GM12878 (cell line): ENCODE data around the gene NHEJ1. TPM values are rescaled to one million over a fixed set of nuclear protein-coding genes. Genes with fewer than 3 reads are reported as not detected.

Experiments
- ATAC-seq: fragments of 200-7000 bp; cut with Tn5 transposase; 3 replicates; pipeline ENCODE4 v1.9.1; 2020; ENCODE audit warnings: mild to moderate bottlenecking, moderate library complexity
- BruUV-seq: library from RNA; stranded (reverse); fragments of 400-500 nt; replicated peaks from 2 replicates; lab custom pipeline; 2021; lab: Mats Ljungman, UMichigan
- CTCF ChIA-PET: fragments of 300-600 bp; sonication (Branson Sonifier 250); formaldehyde crosslinking; extraction: SDS; loops from one replicate; lab custom pipeline; 2021; ENCODE audit warnings: inconsistent platforms; lab: Yijun Ruan, JAX
- POLR2A ChIA-PET: fragments of 350-600 bp; formaldehyde crosslinking; extraction: SDS; loops from one replicate; lab custom pipeline; 2021; ENCODE audit warnings: inconsistent platforms; lab: Charles Lee
- RAD21 ChIA-PET: fragments of 300-600 bp; sonication (Branson Sonifier 250); formaldehyde crosslinking; loops from one replicate; lab custom pipeline; 2023; ENCODE audit warnings: antibody characterized with exemption; ENCODE audit not compliant: unreplicated experiment; lab: Charles Lee
- SMC1A ChIA-PET: fragments of 300-600 bp; sonication (Branson Sonifier 250); formaldehyde crosslinking; loops from one replicate; lab custom pipeline; 2023; ENCODE audit not compliant: unreplicated experiment, uncharacterized antibody; lab: Charles Lee
- DNase-seq: peaks from one replicate; pipeline ENCODE4 v3.0.0-alpha.2; 2011; ENCODE audit warnings: low read depth, low spot score
- FAIRE-seq: peaks from 3 replicates; lab custom pipeline; 2011; peaks lifted over from hg19 to GRCh38; lab: Jason Lieb, UNC
- H2AFZ ChIP-seq: 2 replicates; pipeline ENCODE4 v1.6.0; 2011; ENCODE audit warnings: low read depth, low read length, control low read depth; ENCODE audit not compliant: control insufficient read depth
- H3K27ac ChIP-seq: 2 replicates; pipeline ENCODE4 v1.5.1; 2011; ENCODE audit warnings: control low read depth; ENCODE audit not compliant: control insufficient read depth, insufficient read depth
- H3K27me3 ChIP-seq, 2 experiments: replicated peaks in 1 of 2; 2 replicates each; pipeline versions ENCODE4 v1.6.0 to v1.6.1; 2011; ENCODE audit warnings: low read length in 1 of 2; ENCODE audit not compliant: control insufficient read depth in 2 of 2, insufficient read depth in 2 of 2
- H3K36me3 ChIP-seq, 2 experiments: 2 replicates each; pipeline ENCODE4 v1.5.1; 2011; ENCODE audit warnings: low read length in 1 of 2; ENCODE audit not compliant: control insufficient read depth in 2 of 2, insufficient read depth in 2 of 2
- H3K4me1 ChIP-seq: 2 replicates; pipeline ENCODE4 v1.6.1; 2011; ENCODE audit warnings: mild to moderate bottlenecking, low read length, moderate library complexity, mixed read lengths; ENCODE audit not compliant: control insufficient read depth, insufficient read depth
- H3K4me2 ChIP-seq: 2 replicates; pipeline ENCODE4 v1.6.0; 2011; ENCODE audit warnings: control low read depth; ENCODE audit not compliant: control insufficient read depth, insufficient read depth
- H3K4me3 ChIP-seq: fragments of 200-600 bp; sonication (generic); 2 replicates; pipeline ENCODE4 v1.5.1; 2016
- H3K79me2 ChIP-seq: 2 replicates; pipeline ENCODE4 v1.6.0; 2011; ENCODE audit warnings: low read length; ENCODE audit not compliant: control insufficient read depth, insufficient read depth
- H3K9ac ChIP-seq: 2 replicates; pipeline ENCODE4 v1.8.0; 2011; ENCODE audit warnings: low read length, control low read depth, mixed read lengths; ENCODE audit not compliant: control insufficient read depth, insufficient read depth
- H3K9me3 ChIP-seq: replicated peaks from 3 replicates; pipeline ENCODE4 v1.5.1; 2011; ENCODE audit warnings: mild to moderate bottlenecking, low read length; ENCODE audit not compliant: control insufficient read depth, insufficient read depth
- H4K20me1 ChIP-seq: 2 replicates; pipeline ENCODE4 v1.6.0; 2011; ENCODE audit not compliant: control insufficient read depth, insufficient read depth
- BMI1 ChIP-seq: fragments of 450-650 bp; IDR thresholded peaks from 2 replicates; pipeline ENCODE4 v1.6.1; 2016; ENCODE audit warnings: mild to moderate bottlenecking, moderate library complexity, borderline replicate concordance
- CBFB ChIP-seq: IDR thresholded peaks from 2 replicates; pipeline ENCODE4 v1.6.1; 2016; ENCODE audit warnings: antibody characterized with exemption, low read depth
- CBX3 ChIP-seq: fragments of 200-600 bp; sonication (generic); IDR thresholded peaks from 2 replicates; pipeline ENCODE4 v1.6.1; 2016; ENCODE audit warnings: low read depth, borderline replicate concordance
- CEBPB ChIP-seq, 2 experiments: fragments of 150-350 bp in 1 of 2; IDR thresholded peaks; 2 replicates each; pipeline ENCODE4 v1.6.1; 2012 to 2014; ENCODE audit warnings: low read depth in 2 of 2, low read length in 2 of 2, borderline replicate concordance in 1 of 2, inconsistent platforms in 1 of 2
- JUNB ChIP-seq: IDR thresholded peaks from 2 replicates; pipeline ENCODE4 v1.6.1; 2016; ENCODE audit warnings: antibody characterized with exemption, mild to moderate bottlenecking
- KAT2A ChIP-seq: conservative IDR thresholded peaks from 2 replicates; pipeline ENCODE4 v1.6.1; 2011; ENCODE audit warnings: low read depth, low read length; ENCODE audit not compliant: control insufficient read depth
- MEF2B ChIP-seq: fragments of 450-650 bp; IDR thresholded peaks from 2 replicates; pipeline ENCODE4 v1.6.1; 2018; ENCODE audit warnings: mild to moderate bottlenecking, moderate library complexity; ENCODE audit not compliant: partially characterized antibody, poor library complexity, severe bottlenecking
- NRF1 ChIP-seq: conservative IDR thresholded peaks from 2 replicates; pipeline ENCODE4 v1.6.1; 2011; ENCODE audit warnings: mild to moderate bottlenecking, low read depth, low read length, improper control_type of control experiment
- PBX3 ChIP-seq: IDR thresholded peaks from 2 replicates; pipeline ENCODE4 v1.6.1; 2011; ENCODE audit warnings: mild to moderate bottlenecking, low read depth, low read length, moderate library complexity; ENCODE audit not compliant: insufficient replicate concordance
- RCOR1 ChIP-seq: conservative IDR thresholded peaks from 2 replicates; pipeline ENCODE4 v1.6.1; 2012; ENCODE audit warnings: low read depth, low read length, improper control_type of control experiment
- SIN3A ChIP-seq: IDR thresholded peaks from 2 replicates; pipeline ENCODE4 v1.6.1; 2012; ENCODE audit warnings: low read depth, low read length, improper control_type of control experiment
- SMC3 ChIP-seq: IDR thresholded peaks from 2 replicates; pipeline ENCODE4 v1.6.1; 2011; ENCODE audit warnings: low read length, improper control_type of control experiment, borderline replicate concordance
- SP1 ChIP-seq: IDR thresholded peaks from one replicate; pipeline ENCODE4 v1.6.1; 2011; ENCODE audit warnings: low read depth, low read length
- TAF1 ChIP-seq: IDR thresholded peaks from 2 replicates; pipeline ENCODE4 v1.6.1; 2011; ENCODE audit warnings: mild to moderate bottlenecking, low read depth, low read length, borderline replicate concordance
- TCF12 ChIP-seq: IDR thresholded peaks from 2 replicates; pipeline ENCODE4 v1.6.1; 2011; ENCODE audit warnings: low read depth, mild to moderate bottlenecking, low read length
- ZNF592 ChIP-seq: fragments of 450-650 bp; IDR thresholded peaks from 2 replicates; pipeline ENCODE4 v1.6.1; 2017; ENCODE audit warnings: mild to moderate bottlenecking, moderate library complexity
- WGBS: methylation state at CpG from one replicate; pipeline ENCODE4 v1.1.6; 2016; ENCODE audit warnings: low lambda C conversion rate; ENCODE audit not compliant: insufficient replicate concordance, insufficient coverage; ENCODE audit errors: missing lambda C conversion rate; 5-methylcytosine and 5-hydroxymethylcytosine counted together
- in situ Hi-C: fragments of 300-500 bp; cut with MboI; formaldehyde crosslinking; loops from 9 replicates; pipeline ENCODE4 v1.14.3; 2018; ENCODE audit warnings: mixed read lengths
- intact Hi-C: fragments of 100-400 bp; cut with micrococcal nuclease; formaldehyde crosslinking; loops from one replicate; pipeline ENCODE4 v1.14.2; 2022; ENCODE audit not compliant: unreplicated experiment
- polyA plus RNA-seq, 11 experiments: library from polyadenylated mRNA; depleted of rRNA in 4 of 11; unstranded in 6 of 11; stranded (reverse) in 5 of 11; fragments of >200 nt; fragmentation: Nextera tagmentation in 4 of 11; fragmentation: Illumina TruSeq in 1 of 11; extraction: Ambion mirVana in 4 of 11; extraction: Trizol in 1 of 11; gene quantifications; 1 replicate in 1 of 11; 2 replicates in 10 of 11; pipeline versions ENCODE4 v1.2.1 to v1.2.3, GENCODE V29; 2011 to 2016; ENCODE audit warnings: inconsistent platforms in 2 of 11, missing spikeins in 2 of 11, low read depth in 1 of 11
- total RNA-seq, 4 experiments: library from RNA; depleted of rRNA in 3 of 4; stranded (reverse); fragments of >200 nt in 3 of 4; fragmentation: Illumina TruSeq in 1 of 4; extraction: Trizol in 1 of 4; gene quantifications; 2 replicates each; pipeline versions ENCODE4 v1.2.1 to v1.2.3, GENCODE V29; 2013 to 2021

NHEJ1 gene
- total and polyA plus RNA-seq, 10 of the 15 experiments (the other 5 are each of a cell fraction or from before 2014, with no cell fraction given) = 11.8 to 20.2 (median 17.0) TPM

DNA sequence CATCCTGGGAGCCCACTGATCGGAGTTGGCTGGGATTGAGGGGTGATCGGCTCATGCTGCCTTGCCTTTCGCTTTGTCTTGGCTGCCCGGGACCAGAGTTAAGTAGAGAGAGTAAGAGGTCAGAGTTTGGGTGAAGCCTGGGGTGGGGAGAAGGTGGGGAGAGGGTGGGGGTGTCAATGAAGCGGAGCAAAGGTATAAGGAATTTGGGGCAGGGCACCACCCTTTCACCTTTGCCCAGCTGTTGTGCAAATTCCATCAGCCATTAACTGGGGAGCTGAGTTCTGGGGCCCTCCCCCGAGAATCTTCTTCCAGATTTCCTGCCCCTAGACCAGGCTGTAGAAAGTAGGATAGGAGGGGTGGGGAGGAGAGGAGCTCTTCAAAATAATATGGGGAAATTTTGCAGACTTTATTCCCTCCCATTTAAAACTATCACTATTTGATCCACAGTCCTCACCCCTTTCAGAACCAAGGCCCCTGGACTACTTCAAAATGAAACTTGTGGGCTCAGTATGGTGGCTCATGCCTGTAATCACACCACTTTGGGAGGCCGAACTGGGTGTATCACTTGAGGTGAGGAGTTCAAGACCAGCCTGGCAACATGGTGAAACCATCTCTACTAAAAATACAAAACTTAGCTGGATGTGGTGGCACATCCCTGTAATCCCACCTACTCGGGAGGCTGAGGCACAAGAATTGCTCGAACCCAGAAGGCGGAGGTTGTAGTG is 9.5 kb upstream of the NHEJ1 start, which contains the start of gene SLC23A3:
Gene SLC23A3, minus strand, starts transcription at position 100 of the 725 bp plus-strand sequence. Its CDS starts 45 bp downstream, at position 55.
- ChIA-PET POLR2A (interaction anchor here (0.6 to 1.6 kb wide), 2 partner anchors 41 to 83 kb away, joined by 4 to 11 read pairs; partner anchors contain the start of gene TUBA4B), SMC1A (interaction anchor here (1.1 to 2.9 kb wide), 9 partner anchors 9 to 131 kb away, joined by 3 to 20 read pairs (median 4); partner anchors contain the start of gene ZFAND2B), CTCF (interaction anchor here (0.7 to 5.6 kb wide), 21 partner anchors 9 to 187 kb away, joined by 3 to 48 read pairs (median 8); partner anchors contain the start of genes DNAJB2, GLB1L, STK16 and TUBA4A), RAD21 (interaction anchor here (0.9 to 4.1 kb wide), 9 partner anchors 11 to 129 kb away, joined by 3 to 33 read pairs (median 3); partner anchors contain the start of genes GLB1L, STK16, TUBA4A and TUBA4B)
- peaks cover 4 to 9% of the 10 kb centered on the region in 2 experiments for H3K36me3 ChIP-seq
- H2AFZ ChIP-seq = no peak within 1 kb of the TSS
- H3K4me3 ChIP-seq = no peak within 1 kb of the TSS
- H4K20me1 ChIP-seq = no peaks in the 10 kb centered on the region
- H3K4me2 ChIP-seq = no peak within 1 kb of the TSS
- H3K9ac ChIP-seq = no peak within 1 kb of the TSS
- 87% methylated on average over 10 of the region's 10 CpGs for WGBS
- no peaks in the 10 kb centered on the region for H3K79me2 ChIP-seq
- no peak for DNase-seq
- no peaks in the 10 kb centered on the region; the same call in 1 of the 2 replicates for H3K4me1 ChIP-seq
- intact Hi-C loops = no loop called here
- no TSS peak for BruUV-seq
- no peak within 1 kb of the TSS for H3K27ac ChIP-seq
- ATAC-seq = no peak
- H3K9me3 ChIP-seq = no peaks in the 10 kb centered on the region
- no peaks in the 10 kb centered on the region for H3K27me3 ChIP-seq
- in situ Hi-C loops = loop anchor here (5.0 kb wide), 1 partner anchor 37 kb away; the partner anchor contains the start of gene ZFAND2B
- FAIRE-seq = no peak
- TF ChIP-seq JUNB (no peak), CEBPB (IDR thresholded peaks at IDR 0.05; ENCODE audit: borderline replicate concordance in 1 of 2, low read depth in 2 of 2, low read length in 2 of 2) (no peak), NRF1 (no peak), BMI1 (no peak), SP1 (no peak), TAF1 (no peak), CBX3 (no peak), ZNF592 (no peak), KAT2A (no peak), PBX3 (no peak), TCF12 (no peak), RCOR1 (no peak), CBFB (no peak), SIN3A (no peak), MEF2B (no peak), SMC3 (no peak)
